Stimulated activated CD4-positive, alpha-beta T cell treated with anti-CD3 and anti-CD28 coated beads, Interleukin-1b, Interleukin-23, amount 100 ng/mL, for 48 hours (primary cell): Measurements from ENCODE around the gene GAL.

Source experiments
- DNase-seq: peaks from one replicate; pipeline ENCODE4 v3.0.0-alpha.2; 2020

The GAL gene

DNA sequence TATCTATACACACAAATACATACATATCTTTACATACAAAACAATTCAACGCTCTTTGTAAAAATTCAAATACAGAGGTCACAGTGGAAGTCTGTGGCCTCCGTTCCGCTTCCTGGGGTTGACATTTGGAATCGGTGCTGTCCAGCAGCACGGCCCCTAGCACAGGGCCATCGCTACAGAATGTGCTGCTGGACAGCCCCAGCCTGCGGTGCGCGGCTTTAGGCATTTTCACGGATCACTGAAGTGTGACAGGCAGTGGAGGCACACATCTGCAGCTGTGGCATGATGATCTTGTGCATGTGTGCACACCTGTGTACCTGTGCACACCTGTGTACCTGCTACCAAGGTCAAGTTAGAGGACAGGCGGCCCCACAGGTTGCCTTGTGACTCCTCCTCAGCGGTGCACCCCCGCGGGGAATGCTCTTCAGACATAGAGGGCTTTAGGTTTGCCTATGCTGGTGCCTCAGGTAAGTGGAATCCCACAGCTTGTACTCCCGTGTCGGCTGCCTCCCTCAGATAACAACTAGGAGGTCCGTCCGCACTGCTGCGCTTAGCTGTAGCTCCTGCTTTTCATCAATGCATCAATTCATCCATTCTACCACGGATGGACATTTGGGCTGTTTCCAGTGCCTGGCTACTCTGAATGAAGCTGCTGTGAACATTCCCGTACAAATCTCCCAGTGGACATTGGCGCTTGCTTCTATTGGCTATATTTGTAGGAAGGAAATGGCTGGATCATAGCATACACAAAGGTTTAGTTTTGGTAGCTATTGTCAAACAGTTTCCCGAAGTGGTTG lies 29.9 kb downstream of the GAL start:
- no peak for DNase-seq

DNA sequence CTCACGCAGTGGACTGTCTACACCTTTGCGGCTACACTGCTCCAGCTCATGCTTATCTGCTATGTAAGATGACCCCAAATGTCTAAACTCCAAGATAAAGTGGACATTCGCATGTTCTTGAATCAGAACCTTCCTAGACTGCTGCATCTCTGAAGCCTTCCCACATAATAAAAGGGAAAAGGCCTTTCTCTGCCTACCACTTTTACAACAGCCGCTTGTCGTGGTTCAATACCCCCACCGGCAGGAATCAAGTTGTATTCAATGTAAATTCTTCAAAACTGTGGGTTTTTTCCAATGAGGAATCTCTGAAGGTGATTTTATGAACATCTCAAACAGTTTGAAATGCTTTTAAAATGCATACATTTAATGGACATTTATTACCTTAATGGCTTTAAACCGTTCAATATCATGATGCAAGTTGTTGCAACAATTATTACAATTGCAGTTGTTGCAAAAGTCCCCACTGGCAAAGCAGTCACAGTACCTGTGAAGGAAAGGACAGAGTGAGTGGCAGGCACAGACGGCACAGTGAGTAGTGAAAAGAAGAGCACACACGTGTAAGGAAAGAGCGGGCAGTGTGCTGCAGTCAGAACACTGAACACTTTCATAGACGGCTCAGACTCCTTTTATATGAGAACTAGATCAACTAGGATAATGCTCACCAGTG lies 31.2 kb downstream of the GAL start:
- no peak for DNase-seq

DNA sequence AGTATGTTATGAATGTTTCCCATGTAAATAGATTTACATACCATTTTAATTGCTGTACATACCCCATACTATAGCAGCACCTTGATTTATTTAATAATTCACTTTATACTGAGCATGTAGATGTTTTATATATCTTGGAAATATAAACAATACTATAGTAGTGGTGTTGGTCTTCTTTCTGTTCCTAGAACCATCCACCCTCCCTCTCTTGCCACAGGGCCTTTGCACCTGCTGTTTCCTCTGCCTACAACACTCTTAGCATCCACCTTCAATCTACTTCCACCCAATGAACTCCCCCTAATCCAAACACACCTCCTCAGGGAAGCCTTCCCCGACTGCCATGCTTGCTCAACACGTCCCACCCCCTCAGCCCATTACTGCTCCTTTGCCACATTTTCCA lies 36.7 kb downstream of the GAL start:
- DNase-seq: no peak

DNA sequence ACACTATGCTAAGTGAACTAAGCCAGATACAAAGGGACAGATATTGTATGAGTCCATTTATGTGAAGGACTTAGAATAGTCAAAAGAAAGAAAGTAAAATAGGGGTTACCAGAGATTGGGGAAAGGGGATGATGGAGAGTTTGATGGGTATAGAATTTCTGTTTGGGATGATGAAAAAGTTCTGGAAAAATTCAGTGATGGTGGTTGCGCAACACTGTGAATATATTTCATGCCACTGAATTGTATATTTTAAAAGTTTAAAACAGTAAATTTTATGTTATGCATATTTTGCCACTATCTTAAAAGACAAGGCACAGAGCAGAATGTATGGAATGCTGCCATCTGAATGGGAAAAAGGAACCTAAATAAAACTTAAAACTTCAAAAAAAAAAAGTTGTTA lies 37.8 kb downstream of the GAL start:
- no peak for DNase-seq

DNA sequence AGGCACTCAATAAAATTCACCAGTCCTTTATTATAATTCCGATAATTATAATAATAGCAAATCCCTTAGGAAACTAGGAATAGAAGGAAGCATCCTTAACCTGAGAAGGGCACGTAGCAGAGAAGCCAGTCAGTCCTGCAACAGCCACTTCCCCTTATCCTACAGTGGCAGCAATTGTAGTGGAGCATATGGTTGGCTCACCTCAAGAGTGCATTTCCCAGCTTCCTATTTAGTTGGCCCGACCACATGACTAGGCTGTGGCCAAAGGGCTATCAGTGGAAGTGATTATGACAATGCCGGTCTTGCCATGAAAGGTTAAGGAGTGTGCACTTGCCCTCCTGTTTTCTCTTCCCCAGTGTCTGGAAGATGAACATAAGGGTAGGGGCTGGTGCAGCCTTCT lies 39.9 kb downstream of the GAL start:
- no peak for DNase-seq

DNA sequence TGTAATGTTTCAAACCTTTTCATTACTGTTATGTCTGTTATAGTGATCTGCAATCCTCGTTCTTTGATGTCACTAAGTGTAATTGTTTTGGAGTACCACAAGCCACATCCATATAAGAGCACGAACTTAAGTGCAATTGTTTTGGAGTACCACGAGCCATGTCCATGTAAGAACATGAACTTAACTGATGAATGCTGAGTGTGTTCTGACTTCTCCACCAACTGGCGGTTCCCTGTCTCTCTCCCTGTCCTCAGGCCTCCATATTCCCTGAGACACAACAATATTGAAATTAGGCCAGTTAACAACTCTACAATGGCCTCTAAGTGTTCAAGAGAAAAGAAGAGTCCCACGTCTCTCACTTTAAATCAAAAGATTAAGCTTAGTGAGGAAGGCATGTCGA lies 43.4 kb downstream of the GAL start:
- no peak for DNase-seq

DNA sequence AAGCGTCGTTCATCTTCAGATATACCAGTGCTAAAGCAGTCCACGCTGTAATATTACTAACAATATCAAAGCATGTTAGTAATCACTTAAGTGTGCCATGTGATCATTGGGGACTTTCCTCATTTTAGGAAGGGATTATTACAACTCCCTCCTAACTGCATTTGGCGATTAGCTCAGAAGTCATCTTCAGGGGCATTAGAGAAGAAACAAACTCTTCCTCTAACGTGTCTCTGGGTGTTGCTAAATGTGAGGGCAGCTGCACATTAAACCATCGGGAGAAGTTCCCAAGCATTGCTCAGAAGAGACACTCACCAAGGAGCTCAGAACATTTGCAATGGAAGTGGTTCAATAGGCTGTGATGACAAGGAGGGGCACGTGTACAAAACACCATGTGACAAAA lies 49.8 kb downstream of the GAL start:
- DNase-seq: no peak

DNA sequence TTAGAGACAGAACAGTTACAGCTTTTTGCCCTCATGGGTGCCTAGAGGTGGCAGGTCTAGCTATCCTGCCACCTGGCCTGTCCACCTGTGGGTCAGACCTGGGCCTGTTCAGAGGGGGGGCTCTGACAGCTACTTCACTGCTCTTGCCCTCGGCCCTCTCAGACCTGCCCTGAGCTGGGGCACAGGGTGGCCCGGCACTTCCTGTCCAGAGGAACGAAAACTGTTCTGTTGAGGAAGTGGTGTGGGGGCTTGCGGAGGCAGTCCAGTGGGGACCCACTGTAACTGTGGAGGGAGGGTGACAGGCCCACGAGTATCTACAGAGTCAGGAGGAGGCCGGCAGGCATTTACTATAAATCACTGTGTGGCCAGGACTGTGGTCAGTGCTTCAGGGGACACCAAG lies 50.8 kb downstream of the GAL start:
- no peak for DNase-seq

DNA sequence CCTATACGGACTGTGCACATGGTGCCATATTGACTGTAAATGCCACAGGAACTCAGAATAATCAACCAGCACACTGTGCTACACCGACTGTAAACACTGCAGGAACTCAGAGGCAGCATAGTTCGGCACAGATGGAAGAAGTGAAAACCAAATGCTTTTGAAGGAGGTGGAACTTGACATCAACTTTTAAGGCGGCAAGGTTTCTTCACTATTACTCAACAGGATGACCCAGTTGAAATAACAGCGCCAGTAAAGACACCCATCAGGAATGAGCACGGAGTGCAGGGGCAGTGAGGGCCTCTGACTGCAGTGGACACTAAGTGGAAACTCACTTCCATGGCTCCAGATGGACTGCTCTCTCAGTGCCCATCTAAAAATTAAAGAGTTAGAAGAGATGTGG lies 51.3 kb downstream of the GAL start:
- DNase-seq: no peak
